Activated CD4-positive, alpha-beta memory T cell treated with anti-CD3 and anti-CD28 coated beads, Interleukin-2, amount 10 ng/mL, durations not matched to agents 7 days and 5 days (primary cell): ENCODE data around the gene FBXL7. TPM values are rescaled to one million over a fixed set of nuclear protein-coding genes. Genes with fewer than 3 reads are reported as not detected.

Source experiments
- CTCF ChIA-PET: fragments of 350-600 bp; sonication (Branson Sonifier 250); formaldehyde crosslinking; loops from one replicate; lab custom pipeline; 2021; ENCODE audit warnings: antibody characterized with exemption, inconsistent platforms; lab: Charles Lee
- POLR2A ChIA-PET: fragments of 350-600 bp; sonication (Branson Sonifier 250); formaldehyde crosslinking; loops from one replicate; lab custom pipeline; 2021; ENCODE audit warnings: antibody characterized with exemption; lab: Charles Lee
- DNase-seq: peaks from one replicate; pipeline ENCODE4 v3.0.0-alpha.2; 2020
- H3K27ac Mint-ChIP-seq: one replicate; pipeline ENCODE4 v1.8.0; 2021; ENCODE audit warnings: mild to moderate bottlenecking, mixed read lengths
- H3K27me3 Mint-ChIP-seq: one replicate; pipeline ENCODE4 v1.8.0; 2021; ENCODE audit warnings: mixed read lengths
- H3K36me3 Mint-ChIP-seq: one replicate; pipeline ENCODE4 v1.8.0; 2021; ENCODE audit warnings: low read depth, mixed read lengths
- H3K4me1 Mint-ChIP-seq: one replicate; pipeline ENCODE4 v1.8.0; 2021; ENCODE audit warnings: mixed read lengths
- H3K4me3 Mint-ChIP-seq: one replicate; pipeline ENCODE4 v1.8.0; 2021; ENCODE audit warnings: mild to moderate bottlenecking, mixed read lengths
- H3K9me3 Mint-ChIP-seq: one replicate; pipeline ENCODE4 v1.8.0; 2021; ENCODE audit warnings: mixed read lengths
- total RNA-seq, 2 experiments: library from RNA; stranded (reverse); gene quantifications; one replicate each; pipeline ENCODE4 v1.2.3, GENCODE V29; 2021

The FBXL7 gene
- total RNA-seq, 2 experiments from 2014 or later: not detected

DNA sequence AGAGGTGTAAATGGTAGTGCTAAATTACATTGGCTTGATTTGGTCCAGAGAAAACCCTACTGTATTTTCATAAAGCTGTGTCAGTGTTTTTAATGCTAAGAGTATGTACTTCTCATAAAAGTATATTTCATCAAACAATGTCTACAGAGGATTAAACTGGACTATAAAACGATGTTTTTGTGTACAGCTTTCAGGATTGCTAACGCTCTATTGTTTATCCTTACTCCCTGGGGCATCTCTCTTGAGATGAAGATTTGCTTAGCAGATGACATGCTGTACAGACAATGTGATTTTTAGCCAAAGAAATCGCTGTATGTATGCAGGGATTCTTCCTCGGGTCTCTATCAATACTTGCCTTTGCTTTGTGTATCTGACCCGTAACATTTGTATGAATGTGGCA lies 216.0 kb downstream of the FBXL7 start:
- CTCF ChIA-PET: no interaction called here
- Mint-ChIP-seq H3K27ac (no peak overlapping the region), H3K36me3 (no peaks in the 10 kb centered on the region), H3K4me3 (no peak overlapping the region), H3K27me3 (no peaks in the 10 kb centered on the region), H3K9me3 (no peaks in the 10 kb centered on the region), H3K4me1 (no peaks in the 10 kb centered on the region)
- POLR2A ChIA-PET: no interaction called here
- DNase-seq: no peak

DNA sequence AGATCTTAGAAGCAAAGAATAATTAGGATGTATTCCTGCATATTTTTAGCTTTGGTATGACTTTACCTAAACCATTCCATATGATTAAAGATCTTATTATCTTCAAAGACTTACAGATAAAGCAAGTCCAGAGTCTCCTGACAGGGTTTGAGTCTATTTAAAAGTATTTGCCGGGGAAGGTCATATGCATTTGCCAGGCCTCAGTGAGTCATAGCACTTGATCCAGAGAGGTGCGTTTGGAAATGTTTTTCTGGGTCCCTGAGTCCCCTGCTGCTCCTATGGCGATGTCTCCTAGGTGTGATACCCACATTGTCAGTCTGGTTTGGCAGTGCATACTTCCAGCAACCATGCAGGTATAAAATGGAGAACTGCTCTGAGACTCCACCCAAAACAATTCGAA lies 217.0 kb downstream of the FBXL7 start:
- Mint-ChIP-seq H3K27me3 (no peaks in the 10 kb centered on the region), H3K4me1 (no peaks in the 10 kb centered on the region), H3K27ac (no peak overlapping the region), H3K4me3 (no peak overlapping the region), H3K9me3 (peaks cover 2% of the 10 kb centered on the region), H3K36me3 (no peaks in the 10 kb centered on the region)
- DNase-seq: no peak
- ChIA-PET CTCF (no interaction called here), POLR2A (no interaction called here)

DNA sequence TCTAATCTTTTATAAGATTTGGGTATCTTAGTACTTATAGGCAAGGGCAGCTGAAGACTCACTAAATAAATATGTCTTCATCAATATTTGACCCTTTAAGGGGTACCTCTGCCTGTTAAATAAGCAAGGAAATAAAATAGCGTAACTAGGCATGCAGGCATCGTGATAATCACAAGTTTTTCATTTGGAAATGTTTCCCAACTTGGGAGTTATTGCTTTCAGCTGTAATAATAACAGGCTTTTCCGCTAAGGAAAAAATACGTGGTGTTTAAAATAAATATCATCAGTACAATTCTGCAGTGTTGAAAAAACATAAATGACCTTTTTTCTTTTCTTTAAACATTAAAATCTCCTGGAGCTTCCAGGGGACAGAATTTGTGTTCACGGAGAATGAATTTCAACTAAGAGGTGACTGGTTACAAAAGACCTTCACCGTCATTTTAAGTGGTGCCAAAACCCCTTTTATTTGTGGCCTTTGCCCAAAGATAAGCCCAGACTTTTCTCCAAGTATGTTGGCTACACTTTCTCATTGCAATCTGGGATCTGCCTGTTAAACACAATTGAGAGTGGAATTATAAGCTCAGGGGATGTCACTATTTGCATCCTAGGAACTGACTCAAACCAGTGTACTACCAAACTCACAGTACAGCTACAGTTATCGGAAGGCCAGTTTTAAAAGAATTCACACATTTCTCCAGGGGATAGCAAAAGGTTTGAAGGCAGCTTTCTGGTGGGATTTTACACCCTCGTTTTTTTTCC lies 218.6 kb downstream of the FBXL7 start:
- ChIA-PET CTCF (no interaction called here), POLR2A (no interaction called here)
- Mint-ChIP-seq H3K27me3 (no peaks in the 10 kb centered on the region), H3K27ac (no peak overlapping the region), H3K4me1 (no peaks in the 10 kb centered on the region), H3K4me3 (no peak overlapping the region), H3K9me3 (peaks cover 4% of the 10 kb centered on the region), H3K36me3 (no peaks in the 10 kb centered on the region)
- DNase-seq: no peak

DNA sequence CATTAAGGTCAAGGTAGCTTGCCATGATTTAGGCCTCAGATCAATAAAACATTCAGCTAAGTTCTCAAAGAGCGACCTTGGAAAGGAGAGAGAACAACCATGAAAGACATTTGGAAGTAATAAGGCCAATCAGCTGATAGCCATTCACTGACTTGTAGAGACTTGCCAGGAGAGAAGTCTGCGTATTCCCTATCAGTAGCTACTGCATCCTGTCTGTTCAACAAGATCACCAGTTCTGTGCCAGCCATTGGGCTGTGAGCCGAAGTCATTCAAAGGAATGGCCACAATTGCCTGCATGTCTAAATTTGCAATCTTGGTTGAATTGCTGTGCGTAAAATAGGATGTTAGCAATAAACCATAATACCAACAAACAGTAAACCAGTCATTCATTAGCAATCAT lies 219.8 kb downstream of the FBXL7 start:
- POLR2A ChIA-PET: no interaction called here
- no peak overlapping the region for H3K27ac Mint-ChIP-seq
- CTCF ChIA-PET: no interaction called here

DNA sequence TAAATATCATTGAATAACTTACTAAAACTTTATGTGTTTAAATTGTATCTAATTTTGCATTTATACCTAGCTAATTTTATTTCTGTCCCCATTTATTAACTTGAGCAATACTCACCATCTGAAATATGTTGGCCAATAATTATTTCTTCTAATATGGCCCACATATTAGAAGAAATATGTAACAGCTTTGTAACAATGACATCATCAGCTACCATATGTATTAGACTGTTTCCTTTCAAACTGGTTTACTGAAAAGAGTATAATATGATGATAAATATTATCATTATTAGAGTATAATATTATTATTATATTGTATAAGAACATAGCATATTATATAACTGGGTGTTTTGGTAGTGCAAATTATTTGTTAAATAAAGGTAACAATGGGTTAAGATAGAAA lies 220.5 kb downstream of the FBXL7 start:
- ChIA-PET CTCF (no interaction called here), POLR2A (no interaction called here)
- H3K27me3 Mint-ChIP-seq: no peaks in the 10 kb centered on the region
- no peak for DNase-seq
- H3K4me3 Mint-ChIP-seq: no peak overlapping the region
- H3K27ac Mint-ChIP-seq: no peak overlapping the region
- H3K36me3 Mint-ChIP-seq: no peaks in the 10 kb centered on the region
- H3K9me3 Mint-ChIP-seq: peaks cover 6% of the 10 kb centered on the region
- no peaks in the 10 kb centered on the region for H3K4me1 Mint-ChIP-seq

More for the DNA sequence above, 219.8 kb downstream of the FBXL7 start:
- Mint-ChIP-seq H3K27me3 (no peaks in the 10 kb centered on the region), H3K9me3 (peaks cover 4% of the 10 kb centered on the region), H3K4me3 (no peak overlapping the region), H3K36me3 (no peaks in the 10 kb centered on the region), H3K4me1 (no peaks in the 10 kb centered on the region)
- no peak for DNase-seq

DNA sequence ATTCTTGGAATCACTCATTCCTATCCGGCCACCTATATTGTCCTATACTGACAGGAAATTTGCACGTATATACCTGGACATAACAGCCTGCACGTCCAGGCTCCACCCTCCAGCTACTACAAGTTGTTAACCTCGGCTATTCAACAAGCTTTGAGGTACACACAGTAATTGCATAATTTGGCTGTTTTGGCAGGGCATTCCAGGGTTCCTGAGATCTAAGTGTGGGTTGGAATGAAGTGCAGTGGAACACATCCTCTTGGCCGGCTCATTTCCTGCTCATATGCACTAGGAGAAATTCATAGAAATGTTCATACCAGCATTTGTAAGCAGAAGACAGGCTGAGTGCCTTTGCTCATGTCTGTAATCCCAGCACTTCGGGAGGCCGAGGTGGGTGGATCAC lies 222.3 kb downstream of the FBXL7 start:
- ChIA-PET CTCF (no interaction called here), POLR2A (no interaction called here)
- Mint-ChIP-seq H3K27ac (no peak overlapping the region), H3K36me3 (no peaks in the 10 kb centered on the region), H3K9me3 (peaks cover 6% of the 10 kb centered on the region), H3K4me1 (no peaks in the 10 kb centered on the region), H3K27me3 (no peaks in the 10 kb centered on the region), H3K4me3 (no peak overlapping the region)
- no peak for DNase-seq

DNA sequence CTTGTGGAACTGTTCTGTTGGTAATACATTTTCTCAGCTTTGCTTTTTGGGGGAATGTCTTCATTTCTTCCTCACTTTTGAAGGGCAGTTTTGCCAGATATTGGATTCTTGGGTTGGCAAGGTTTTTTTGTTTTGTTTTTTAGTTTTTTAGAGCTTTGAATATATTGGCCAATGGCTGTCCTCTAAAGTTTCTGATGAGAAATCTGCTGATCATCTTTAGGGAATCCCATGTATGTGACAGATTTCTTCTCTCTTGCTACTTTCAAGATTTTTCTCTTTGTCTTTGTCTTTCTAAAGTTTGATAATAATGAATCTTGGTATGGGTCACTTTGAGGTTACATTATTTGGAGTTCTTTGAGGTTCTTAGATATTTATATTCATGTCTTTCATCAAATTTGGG lies 227.4 kb downstream of the FBXL7 start:
- Mint-ChIP-seq H3K27ac (no peak overlapping the region), H3K9me3 (peaks cover 11% of the 10 kb centered on the region), H3K36me3 (no peaks in the 10 kb centered on the region)

DNA sequence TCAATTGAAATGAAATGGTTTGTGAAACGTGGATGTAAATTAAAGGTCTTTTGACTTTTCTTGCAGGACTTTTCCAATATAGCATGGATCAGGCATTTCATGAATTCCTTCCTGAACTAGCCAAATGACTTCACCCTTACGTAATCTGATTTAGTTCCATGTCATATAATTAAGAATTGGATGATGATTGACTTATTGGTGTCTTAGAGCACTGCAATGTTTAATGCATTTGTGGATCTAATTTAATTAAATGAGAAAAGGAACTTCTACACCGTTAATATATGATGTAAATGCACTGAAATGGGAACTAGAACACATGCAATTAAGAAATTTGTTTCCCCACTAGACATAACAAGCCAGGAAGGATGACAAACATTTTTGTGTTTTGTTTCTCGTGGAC lies 228.8 kb downstream of the FBXL7 start:
- ChIA-PET CTCF (no interaction called here), POLR2A (no interaction called here)
- DNase-seq: no peak
- Mint-ChIP-seq H3K4me1 (no peaks in the 10 kb centered on the region), H3K36me3 (no peaks in the 10 kb centered on the region), H3K4me3 (no peak overlapping the region), H3K27ac (no peak overlapping the region), H3K27me3 (no peaks in the 10 kb centered on the region), H3K9me3 (peaks cover 11% of the 10 kb centered on the region)

More for the DNA sequence above, 227.4 kb downstream of the FBXL7 start:
- H3K27me3 Mint-ChIP-seq: no peaks in the 10 kb centered on the region
- DNase-seq: no peak
- H3K4me1 Mint-ChIP-seq: no peaks in the 10 kb centered on the region
- H3K4me3 Mint-ChIP-seq: no peak overlapping the region
- POLR2A ChIA-PET: no interaction called here
- CTCF ChIA-PET: no interaction called here

DNA sequence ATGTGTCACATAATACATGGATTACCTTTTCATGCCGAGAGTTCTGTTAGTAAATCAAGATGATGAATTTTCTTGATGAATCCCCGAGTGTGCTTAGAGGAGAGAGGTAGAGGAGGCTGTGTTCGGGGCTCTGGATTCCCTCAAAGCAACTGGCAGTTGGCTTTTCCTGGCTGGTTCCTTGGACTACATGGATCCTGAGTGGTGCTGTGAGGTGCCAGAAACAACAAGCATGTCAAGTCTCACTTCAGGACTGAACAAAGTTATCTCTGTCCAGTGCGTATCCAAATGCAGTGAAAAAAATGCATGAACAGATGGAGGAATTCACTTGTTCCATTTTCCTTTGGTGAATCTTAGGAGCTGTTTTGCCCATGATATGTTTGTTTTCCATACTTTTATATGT lies 231.7 kb downstream of the FBXL7 start:
- Mint-ChIP-seq H3K27ac (no peak overlapping the region), H3K36me3 (no peaks in the 10 kb centered on the region), H3K27me3 (no peaks in the 10 kb centered on the region), H3K4me3 (no peak overlapping the region), H3K4me1 (no peaks in the 10 kb centered on the region), H3K9me3 (peaks cover 17% of the 10 kb centered on the region)
- CTCF ChIA-PET: no interaction called here
- no peak for DNase-seq
- POLR2A ChIA-PET: no interaction called here

DNA sequence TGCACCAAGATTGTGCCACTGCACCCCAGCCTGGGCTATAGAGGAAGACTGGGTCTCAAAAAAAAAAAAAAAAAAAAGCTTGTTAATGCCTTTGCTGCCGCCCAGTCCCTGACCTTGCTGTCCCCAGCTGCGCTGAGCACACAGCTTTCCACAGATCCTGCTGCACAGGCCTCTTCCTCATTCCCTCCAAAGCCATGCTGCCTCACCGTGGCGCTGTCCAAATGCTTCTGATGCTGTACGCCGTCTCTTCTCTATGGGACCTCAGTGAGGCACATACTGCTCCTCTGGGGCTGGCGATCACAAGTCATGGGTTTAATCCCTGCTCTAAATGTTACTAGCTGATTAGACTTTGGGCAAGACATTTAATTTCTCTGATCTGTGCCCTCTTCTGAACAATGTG lies 234.1 kb downstream of the FBXL7 start:
- Mint-ChIP-seq H3K9me3 (peaks cover 14% of the 10 kb centered on the region), H3K4me3 (no peak overlapping the region), H3K27ac (no peak overlapping the region), H3K4me1 (no peaks in the 10 kb centered on the region), H3K36me3 (no peaks in the 10 kb centered on the region), H3K27me3 (no peaks in the 10 kb centered on the region)
- DNase-seq: no peak
- ChIA-PET POLR2A (no interaction called here), CTCF (interaction anchor here (0.6 kb wide), 1 partner anchor 13 kb away, joined by 3 read pairs; no protein-coding TSS in a partner anchor)

DNA sequence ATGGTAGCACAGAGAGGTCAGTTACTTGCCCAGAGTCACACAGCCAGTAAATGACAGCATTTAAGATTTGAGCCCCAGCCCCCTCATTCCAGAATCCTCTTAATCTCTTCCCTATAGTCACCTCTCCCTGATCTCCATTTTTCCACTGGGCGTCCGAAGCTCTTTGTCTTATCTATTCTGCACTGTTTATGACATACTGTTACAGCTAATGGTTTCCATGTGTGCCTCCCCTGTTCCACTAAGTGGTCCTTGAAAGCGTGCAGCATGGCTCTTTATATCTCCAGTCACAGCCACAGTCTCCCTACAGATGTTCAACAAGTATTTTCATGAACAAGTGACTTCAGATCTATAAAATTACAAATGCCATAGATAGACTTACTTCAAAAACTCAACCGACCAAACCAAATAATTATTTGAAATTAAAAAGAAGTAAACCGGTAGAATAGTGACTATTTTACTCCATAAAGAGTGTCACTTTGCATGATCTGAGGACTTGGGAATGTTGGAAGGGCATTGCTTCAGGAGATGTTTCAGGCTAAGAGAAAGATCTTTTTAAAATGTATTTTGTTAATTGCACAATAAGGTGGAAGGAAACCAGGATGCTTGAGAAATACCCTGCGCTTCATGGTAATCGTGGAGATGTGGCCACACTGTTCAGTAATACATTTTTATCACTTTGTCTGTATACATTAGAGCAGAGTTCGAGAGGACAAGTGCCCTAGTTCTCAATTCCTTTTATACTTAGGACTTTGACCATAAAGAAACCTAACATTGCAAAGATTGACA lies 237.2 kb downstream of the FBXL7 start:
- Mint-ChIP-seq H3K36me3 (no peaks in the 10 kb centered on the region), H3K4me3 (no peak overlapping the region), H3K9me3 (peaks cover 10% of the 10 kb centered on the region), H3K27ac (no peak overlapping the region), H3K4me1 (no peaks in the 10 kb centered on the region), H3K27me3 (no peaks in the 10 kb centered on the region)
- CTCF ChIA-PET: no interaction called here
- POLR2A ChIA-PET: no interaction called here
- DNase-seq: no peak

DNA sequence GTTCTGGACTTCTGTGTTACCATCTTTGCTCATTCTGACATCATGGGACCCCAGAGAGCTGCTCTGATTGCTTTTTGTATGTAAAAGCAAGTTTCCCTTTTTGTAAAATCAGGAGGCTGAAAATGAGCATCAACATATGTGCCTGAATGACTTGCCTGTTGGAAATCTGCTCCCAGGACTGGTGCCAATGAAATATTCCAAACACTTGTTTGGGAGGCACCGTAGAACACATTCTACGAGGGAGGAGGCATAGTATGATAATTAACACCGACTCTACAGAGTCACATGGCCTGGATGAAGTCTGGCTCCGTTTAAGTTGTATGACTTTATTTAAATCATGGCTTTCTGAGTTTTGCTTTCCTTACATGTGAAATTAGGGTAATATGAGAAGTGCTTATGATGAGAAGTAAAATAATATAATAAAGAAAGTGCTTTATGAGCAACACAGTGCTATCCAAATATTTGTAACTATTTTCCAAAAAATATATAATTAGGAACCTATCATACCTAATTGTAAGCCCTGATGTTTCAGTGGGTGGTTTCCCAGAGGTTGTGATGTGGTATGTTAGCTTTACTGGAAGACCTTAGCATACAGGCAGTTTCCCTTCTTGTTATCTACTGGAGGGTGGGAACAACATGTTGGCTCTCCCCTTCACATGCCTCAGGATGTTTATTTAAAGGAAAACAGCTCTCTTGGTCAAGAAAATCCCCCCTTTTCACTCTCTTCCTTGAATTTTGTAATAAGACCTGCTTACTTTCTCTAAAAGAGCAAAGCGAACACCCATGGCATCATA lies 238.1 kb downstream of the FBXL7 start:
- H3K9me3 Mint-ChIP-seq: peaks cover 12% of the 10 kb centered on the region
- POLR2A ChIA-PET: no interaction called here
- H3K4me3 Mint-ChIP-seq: no peak overlapping the region

DNA sequence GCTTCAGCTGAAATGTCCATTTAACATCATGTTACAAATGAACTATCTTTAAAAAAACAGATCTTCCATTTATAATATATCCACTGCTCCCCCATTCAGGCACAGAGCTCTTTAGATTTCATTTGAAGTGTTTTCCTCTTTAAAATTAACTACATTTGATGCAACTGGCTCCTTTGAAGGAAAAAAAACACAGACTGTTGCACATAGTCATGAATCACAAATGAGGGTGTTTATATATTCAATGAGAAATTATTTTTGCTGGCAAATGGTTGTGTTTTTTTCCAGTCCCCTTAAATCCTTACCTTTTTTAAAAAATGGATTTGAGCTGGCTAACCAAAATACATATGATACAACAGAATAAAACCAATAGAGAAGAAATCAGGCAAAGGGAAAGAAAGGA lies 240.4 kb downstream of the FBXL7 start:
- Mint-ChIP-seq H3K9me3 (peaks cover 12% of the 10 kb centered on the region), H3K4me3 (no peak overlapping the region)
- POLR2A ChIA-PET: no interaction called here

More for the DNA sequence above, 238.1 kb downstream of the FBXL7 start:
- Mint-ChIP-seq H3K27me3 (no peaks in the 10 kb centered on the region), H3K27ac (no peak overlapping the region), H3K36me3 (no peaks in the 10 kb centered on the region), H3K4me1 (no peaks in the 10 kb centered on the region)
- CTCF ChIA-PET: no interaction called here
- DNase-seq: no peak

More for the DNA sequence above, 240.4 kb downstream of the FBXL7 start:
- no peak for DNase-seq
- Mint-ChIP-seq H3K27ac (no peak overlapping the region), H3K36me3 (no peaks in the 10 kb centered on the region), H3K4me1 (no peaks in the 10 kb centered on the region), H3K27me3 (no peaks in the 10 kb centered on the region)
- CTCF ChIA-PET: no interaction called here
